CD14-positive monocyte (primary cell): ENCODE measurements around the gene CDH18. TPM values are rescaled to one million over a fixed set of nuclear protein-coding genes. Genes with fewer than 3 reads are reported as not detected.

Experiments
- DNase-seq, 3 donors: peaks; one replicate each; pipeline ENCODE4 v3.0.0-alpha.2; 2011 to 2022
- H2AFZ ChIP-seq: 2 replicates; pipeline ENCODE4 v1.6.0; 2012; ENCODE audit warnings: mild to moderate bottlenecking, low read depth, low read length, inconsistent platforms; ENCODE audit not compliant: insufficient read depth, poor library complexity, severe bottlenecking
- H3K27ac ChIP-seq, 2 donors: 1 replicate in 1 of 2; 2 replicates in 1 of 2; pipeline ENCODE4 v1.5.1; 2012 to 2013; ENCODE audit warnings: low read length in 2 of 2, control low read depth in 1 of 2, inconsistent platforms in 1 of 2, low read depth in 1 of 2, mild to moderate bottlenecking in 1 of 2
- H3K27me3 ChIP-seq, 2 donors: one replicate each; pipeline versions ENCODE4 v1.6.0 to v1.6.1; 2011 to 2013; ENCODE audit warnings: low read length in 2 of 2; ENCODE audit not compliant: control insufficient read depth in 2 of 2, insufficient read depth in 2 of 2
- H3K36me3 ChIP-seq, 2 donors: replicated peaks in 1 of 2; 1 replicate in 1 of 2; 2 replicates in 1 of 2; pipeline versions ENCODE4 v1.5.1 to v1.6.1; 2012 to 2013; ENCODE audit warnings: low read length in 2 of 2, control low read depth in 1 of 2, inconsistent platforms in 1 of 2, mild to moderate bottlenecking in 1 of 2; ENCODE audit not compliant: insufficient read depth in 2 of 2, control insufficient read depth in 1 of 2
- H3K4me1 ChIP-seq, 2 donors: 1 replicate in 1 of 2; 2 replicates in 1 of 2; pipeline versions ENCODE4 v1.5.1 to v1.6.1; 2012 to 2013; ENCODE audit warnings: low read length in 2 of 2, control low read depth in 1 of 2, inconsistent platforms in 1 of 2, mild to moderate bottlenecking in 1 of 2, moderate library complexity in 1 of 2; ENCODE audit not compliant: insufficient read depth in 2 of 2, control insufficient read depth in 1 of 2
- H3K4me2 ChIP-seq: replicated peaks from 2 replicates; pipeline ENCODE3; 2012; ENCODE audit warnings: low read length, moderate library complexity, mild to moderate bottlenecking; ENCODE audit not compliant: poor library complexity, severe bottlenecking; ENCODE audit errors: extremely low read depth
- H3K4me3 ChIP-seq, 3 experiments: fragments of 200-600 bp in 1 of 3; sonication (generic) in 1 of 3; replicated peaks in 1 of 3; 1 replicate in 2 of 3; 2 replicates in 1 of 3; pipeline ENCODE4 v1.5.1; 2011 to 2013; ENCODE audit warnings: low read length in 3 of 3, mild to moderate bottlenecking in 3 of 3, control low read depth in 2 of 3, low read depth in 2 of 3, inconsistent platforms in 1 of 3, moderate library complexity in 1 of 3
- H3K79me2 ChIP-seq: 2 replicates; pipeline ENCODE4 v1.6.0; 2012; ENCODE audit warnings: mild to moderate bottlenecking, control low read depth, inconsistent platforms, low read length, moderate library complexity; ENCODE audit not compliant: insufficient read depth
- H3K9ac ChIP-seq: 2 replicates; pipeline ENCODE4 v1.6.0; 2017; ENCODE audit warnings: low read length, mild to moderate bottlenecking; ENCODE audit not compliant: insufficient read depth, poor library complexity, severe bottlenecking
- H3K9me3 ChIP-seq, 2 donors: replicated peaks in 1 of 2; 1 replicate in 1 of 2; 2 replicates in 1 of 2; pipeline versions ENCODE4 v1.5.1 to v1.6.1; 2012 to 2013; ENCODE audit warnings: low read length in 2 of 2, control low read depth in 1 of 2; ENCODE audit not compliant: control insufficient read depth in 1 of 2, insufficient read depth in 1 of 2
- H4K20me1 ChIP-seq: 2 replicates; pipeline ENCODE4 v1.6.0; 2012; ENCODE audit warnings: mild to moderate bottlenecking, low read length, control low read depth, moderate library complexity; ENCODE audit not compliant: insufficient read depth
- H3K27ac Mint-ChIP-seq, 7 donors: one replicate each; pipeline ENCODE4 v1.8.0; 2020; ENCODE audit warnings: mild to moderate bottlenecking in 7 of 7, mixed read lengths in 7 of 7, moderate library complexity in 6 of 7, inconsistent platforms in 2 of 7
- H3K27me3 Mint-ChIP-seq, 3 donors: one replicate each; pipeline ENCODE4 v1.8.0; 2021 to 2022; ENCODE audit warnings: low read depth in 3 of 3, mild to moderate bottlenecking in 3 of 3, mixed read lengths in 3 of 3, moderate library complexity in 3 of 3, inconsistent platforms in 1 of 3
- H3K36me3 Mint-ChIP-seq, 2 donors: one replicate each; pipeline ENCODE4 v1.8.0; 2020; ENCODE audit warnings: mixed read lengths in 2 of 2, inconsistent platforms in 1 of 2, mild to moderate bottlenecking in 1 of 2
- H3K4me1 Mint-ChIP-seq: one replicate; pipeline ENCODE4 v1.8.0; 2020; ENCODE audit warnings: mild to moderate bottlenecking, mixed read lengths
- H3K4me3 Mint-ChIP-seq, 2 donors: one replicate each; pipeline ENCODE4 v1.8.0; 2020; ENCODE audit warnings: mild to moderate bottlenecking in 2 of 2, mixed read lengths in 2 of 2, moderate library complexity in 1 of 2
- H3K9me3 Mint-ChIP-seq, 7 donors: one replicate each; pipeline ENCODE4 v1.8.0; 2020 to 2022; ENCODE audit warnings: mixed read lengths in 7 of 7, mild to moderate bottlenecking in 6 of 7, moderate library complexity in 6 of 7, inconsistent platforms in 2 of 7
- CTCF ChIP-seq: fragments of 200-600 bp; IDR thresholded peaks from one replicate; pipeline ENCODE4 v1.8.0; 2022; ENCODE audit warnings: antibody characterized with exemption, mild to moderate bottlenecking
- WGBS: methylation state at CpG from one replicate; pipeline ENCODE4 v1.1.5; 2013; ENCODE audit warnings: missing lambda C conversion rate; ENCODE audit not compliant: insufficient coverage; 5-methylcytosine and 5-hydroxymethylcytosine counted together
- intact Hi-C, 2 donors: fragments of 100-400 bp; cut with micrococcal nuclease; formaldehyde crosslinking; loops; one replicate each; pipeline versions ENCODE4 v1.15.0 to v1.15.1; 2023
- polyA plus RNA-seq, 3 donors: library from polyadenylated mRNA; depleted of rRNA in 1 of 3; unstranded in 2 of 3; stranded (reverse) in 1 of 3; fragments of 300-500 nt in 2 of 3; fragments of >200 nt in 1 of 3; fragmentation: Illumina TruSeq in 2 of 3; gene quantifications; 1 replicate in 2 of 3; 2 replicates in 1 of 3; pipeline ENCODE4 v1.2.3, GENCODE V29; 2012 to 2021

The CDH18 gene
- polyA plus RNA-seq, 3 donors = not detected

- H3K4me1 ChIP-seq = no peaks in the 10 kb centered on the region
- peaks cover 0 to 1% (median 0%) of the 10 kb centered on the region in 3 donors for H3K27me3 Mint-ChIP-seq
- no peaks in the 10 kb centered on the region for H3K9me3 ChIP-seq
- H3K9ac ChIP-seq = no peak overlapping the region
- no peaks in the 10 kb centered on the region for H3K4me1 Mint-ChIP-seq
- DNase-seq = no peak
- no peaks in the 10 kb centered on the region for H3K36me3 ChIP-seq
- H3K9me3 Mint-ChIP-seq = peaks cover 0 to 3% (median 0%) of the 10 kb centered on the region in 7 donors
- TF ChIP-seq CTCF = no peak
- no peaks in the 10 kb centered on the region for H3K79me2 ChIP-seq
- no peak overlapping the region for H3K27ac ChIP-seq
- no CpG with 5 or more reads among the region's 2 CpGs for WGBS
- H3K4me2 ChIP-seq = no peak overlapping the region
- no peak overlapping the region for H3K27ac Mint-ChIP-seq
- H3K4me3 ChIP-seq = no peak overlapping the region
- no peak overlapping the region for H3K4me3 Mint-ChIP-seq
- H3K36me3 Mint-ChIP-seq = no peaks in the 10 kb centered on the region
- no peaks in the 10 kb centered on the region for H4K20me1 ChIP-seq
- H2AFZ ChIP-seq = no peak overlapping the region
- no peaks in the 10 kb centered on the region for H3K27me3 ChIP-seq
- intact Hi-C loops = no loop called here
These were observed 60.8 kb downstream of the CDH18 start for GRCh38 chr5:19927170-19927569.

GRCh38 chr5:19923742-19924141 is 64.3 kb downstream of the CDH18 start:
- no peaks in the 10 kb centered on the region for H3K4me1 Mint-ChIP-seq
- H3K9me3 ChIP-seq = no peaks in the 10 kb centered on the region
- no peak overlapping the region for H3K4me3 Mint-ChIP-seq
- no CpG with 5 or more reads among the region's 3 CpGs for WGBS
- no peaks in the 10 kb centered on the region for H3K27me3 ChIP-seq
- H3K36me3 Mint-ChIP-seq = no peaks in the 10 kb centered on the region
- H3K27me3 Mint-ChIP-seq = peaks cover 0 to 1% (median 0%) of the 10 kb centered on the region in 3 donors
- H3K36me3 ChIP-seq = no peaks in the 10 kb centered on the region
- H3K9ac ChIP-seq = no peak overlapping the region
- H2AFZ ChIP-seq = no peak overlapping the region
- no peaks in the 10 kb centered on the region for H3K4me1 ChIP-seq
- H3K79me2 ChIP-seq = no peaks in the 10 kb centered on the region
- DNase-seq = no peak
- peaks cover 0 to 5% (median 0%) of the 10 kb centered on the region in 7 donors for H3K9me3 Mint-ChIP-seq
- H4K20me1 ChIP-seq = no peaks in the 10 kb centered on the region
- H3K4me2 ChIP-seq = no peak overlapping the region
- TF ChIP-seq CTCF = no peak
- no peak overlapping the region for H3K27ac Mint-ChIP-seq
- no peak overlapping the region for H3K4me3 ChIP-seq
- H3K27ac ChIP-seq = no peak overlapping the region
- intact Hi-C loops = no loop called here
